ENCODE results near the gene DLGAP3.

- TF ChIP-seq CTCF (IDR thresholded peaks at IDR 0.05; ENCODE audit: borderline replicate concordance, extremely low read depth, low read length, poor library complexity, severe bottlenecking): no peak
- no peak for TF ChIP-seq EZH2 (IDR thresholded peaks at IDR 0.05; ENCODE audit: borderline replicate concordance, low read depth, low read length, severe bottlenecking)
Measured at GRCh38 chr1:34846265-34846664, 83.2 kb downstream of the DLGAP3 start.
